ENCODE results near the gene GREB1.

GRCh38 chr2:11655495-11655894, 121.7 kb downstream of the GREB1 start:
- TF ChIP-seq POLR2A (IDR thresholded peaks at IDR 0.05) (no peak), CTCF (IDR thresholded peaks at IDR 0.05) (no peak)
